HEK293T (cell line): ENCODE data around the gene TSGA10IP.

Experiments used
- CTBP1 ChIP-seq: fragments of 450-650 bp; IDR thresholded peaks from 2 replicates; pipeline ENCODE4 v1.6.1; 2016; ENCODE audit warnings: borderline replicate concordance
- SUZ12 ChIP-seq: fragments of 450-650 bp; IDR thresholded peaks from 2 replicates; pipeline ENCODE4 v1.6.1; 2016; ENCODE audit warnings: mild to moderate bottlenecking

DNA sequence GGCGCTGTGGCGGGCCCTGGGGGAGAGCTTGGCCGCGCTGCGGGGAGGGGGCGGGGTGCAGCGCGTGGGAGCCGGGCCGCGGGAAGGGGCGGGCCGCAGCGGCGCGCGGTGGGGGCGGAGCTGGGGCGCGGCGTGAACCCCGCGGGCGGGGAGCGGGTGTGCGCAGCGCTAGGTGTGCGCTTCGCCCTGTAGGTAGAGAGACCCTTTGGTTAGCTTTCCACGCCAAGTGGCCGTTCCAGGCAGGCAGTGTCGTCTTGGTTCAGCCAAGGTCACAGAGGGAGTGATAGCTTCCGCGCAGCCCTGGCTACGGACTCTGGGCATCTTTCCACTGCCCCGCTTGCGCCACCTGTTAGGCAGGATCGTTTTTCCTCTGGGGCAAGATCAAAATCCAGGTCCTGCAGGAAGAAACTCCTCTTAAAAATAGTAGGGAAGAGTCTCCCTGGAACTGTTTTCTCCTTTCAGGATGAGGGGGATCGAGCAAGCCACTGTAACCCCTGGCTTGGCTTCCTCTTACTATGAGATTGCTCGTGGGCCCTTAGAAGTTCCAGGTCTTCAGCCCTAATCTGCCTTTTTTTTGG is 57.5 kb downstream of the TSGA10IP start:
- TF ChIP-seq SUZ12, result no peak
- no peak for TF ChIP-seq CTBP1
